Vagina (tissue), 2 donors: ENCODE results near the gene SLF2. TPM values are rescaled to one million over a fixed set of nuclear protein-coding genes. Genes with fewer than 3 reads are reported as not detected.

Source experiments
- DNase-seq, 2 donors: peaks; one replicate each; pipeline ENCODE4 v3.0.0-alpha.2; 2017; ENCODE audit errors: extremely low spot score in 2 of 2
- H3K27ac ChIP-seq: fragments of 200-600 bp; sonication (generic); one replicate; pipeline ENCODE4 v1.5.1; 2019
- H3K27me3 ChIP-seq: fragments of 200-600 bp; sonication (generic); one replicate; pipeline ENCODE4 v1.5.1; 2019
- H3K36me3 ChIP-seq, 2 donors: fragments of 200-600 bp; sonication (generic); one replicate each; pipeline ENCODE4 v1.5.1; 2017 to 2019
- H3K4me1 ChIP-seq: fragments of 200-600 bp; sonication (generic); one replicate; pipeline ENCODE4 v1.5.1; 2019
- H3K4me3 ChIP-seq, 2 donors: fragments of 200-600 bp; sonication (generic); 1 replicate in 1 of 2; 2 replicates in 1 of 2; pipeline ENCODE4 v1.5.1; 2016 to 2019
- H3K9me3 ChIP-seq: fragments of 200-600 bp; sonication (generic); one replicate; pipeline ENCODE4 v1.5.1; 2019
- CTCF ChIP-seq, 3 experiments: fragments of 450-650 bp in 2 of 3; fragments of 200-600 bp in 1 of 3; sonication (generic) in 1 of 3; IDR thresholded peaks; one replicate each; pipeline ENCODE4 v1.5.1; 2017 to 2019; ENCODE audit warnings: antibody characterized with exemption in 3 of 3, mild to moderate bottlenecking in 2 of 3, moderate library complexity in 2 of 3
- POLR2A ChIP-seq, 2 donors: fragments of 450-650 bp; IDR thresholded peaks; one replicate each; pipeline ENCODE4 v1.6.1; 2017; ENCODE audit warnings: antibody characterized with exemption in 2 of 2, mild to moderate bottlenecking in 2 of 2, moderate library complexity in 2 of 2
- POLR2AphosphoS5 ChIP-seq, 2 donors: sonication (generic); formaldehyde crosslinking; IDR thresholded peaks; one replicate each; pipeline ENCODE4 v1.9.0; 2017; ENCODE audit warnings: antibody characterized with exemption in 2 of 2, mild to moderate bottlenecking in 2 of 2, low read depth in 1 of 2; ENCODE audit not compliant: insufficient read depth in 1 of 2
- intact Hi-C: fragments of 100-400 bp; cut with DNase I; formaldehyde crosslinking; loops from one replicate; pipeline ENCODE4 v1.15.1; 2023
- total RNA-seq: library from RNA; depleted of rRNA; stranded (reverse); fragments of >200 nt; gene quantifications from one replicate; pipeline ENCODE4 v1.2.3, GENCODE V29; 2016

The SLF2 gene
- total RNA-seq, 1 donor from 2014 or later: 26.8 TPM

GRCh38 chr10:100976906-100977305 is 64.1 kb downstream of the SLF2 start:
- H3K27me3 ChIP-seq: no peaks in the 10 kb centered on the region
- no peaks in the 10 kb centered on the region for H3K4me1 ChIP-seq
- H3K36me3 ChIP-seq: no peaks in the 10 kb centered on the region
- no peak overlapping the region for H3K4me3 ChIP-seq
- DNase-seq: peak; percentile 31 to 49
- no peak overlapping the region for H3K27ac ChIP-seq
- no peak for TF ChIP-seq POLR2AphosphoS5 (IDR thresholded peaks at IDR 0.05; ENCODE audit: insufficient read depth in 1 of 2, low read depth in 1 of 2)
- H3K9me3 ChIP-seq: no peaks in the 10 kb centered on the region
- intact Hi-C loops: no loop called here

DNA sequence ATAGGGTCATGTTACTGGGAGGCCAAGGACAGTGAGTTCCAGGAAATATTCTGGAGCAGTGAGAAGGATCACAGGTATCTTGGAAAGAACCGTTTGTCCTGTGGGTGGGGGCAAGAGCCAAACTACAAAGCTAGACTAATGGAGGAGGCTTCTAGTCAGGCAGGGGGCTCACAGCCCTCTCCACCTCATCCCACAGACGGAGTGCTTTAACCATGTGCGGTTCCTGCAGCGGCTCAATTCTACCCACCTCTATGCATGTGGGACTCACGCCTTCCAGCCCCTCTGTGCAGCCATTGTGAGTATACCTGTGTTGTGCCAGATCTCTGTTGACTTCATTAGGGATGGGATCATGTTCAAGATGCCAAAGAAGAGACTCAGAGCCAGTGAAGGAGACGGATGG is 64.7 kb downstream of the SLF2 start:
- no peaks in the 10 kb centered on the region for H3K4me1 ChIP-seq
- no peak for TF ChIP-seq POLR2A (IDR thresholded peaks at IDR 0.05)
- no peak for TF ChIP-seq CTCF (IDR thresholded peaks at IDR 0.05)
- no peak for TF ChIP-seq POLR2AphosphoS5 (IDR thresholded peaks at IDR 0.05; ENCODE audit: insufficient read depth in 1 of 2, low read depth in 1 of 2)
- H3K36me3 ChIP-seq: no peaks in the 10 kb centered on the region
- no peaks in the 10 kb centered on the region for H3K9me3 ChIP-seq
- H3K4me3 ChIP-seq: no peak overlapping the region
- peak; percentile 25 to 49 for DNase-seq
- no peak overlapping the region for H3K27ac ChIP-seq
- H3K27me3 ChIP-seq: no peaks in the 10 kb centered on the region
- intact Hi-C loops: no loop called here

- Histone ChIP-seq H3K36me3 (peaks cover 0 to under 1% of the 10 kb centered on the region in 2 donors), H3K27me3 (no peaks in the 10 kb centered on the region), H3K4me3 (no peak overlapping the region), H3K9me3 (no peaks in the 10 kb centered on the region), H3K4me1 (no peaks in the 10 kb centered on the region), H3K27ac (no peak overlapping the region)
- intact Hi-C loops: no loop called here
- TF ChIP-seq CTCF (IDR thresholded peaks at IDR 0.05) (no peak), POLR2AphosphoS5 (IDR thresholded peaks at IDR 0.05; ENCODE audit: insufficient read depth in 1 of 2, low read depth in 1 of 2) (no peak), POLR2A (IDR thresholded peaks at IDR 0.05) (no peak)
- peak; percentile 18 to 82 for DNase-seq
Observed at GRCh38 chr10:100978121-100978900, 65.5 kb downstream of the SLF2 start.

- no peaks in the 10 kb centered on the region for H3K4me1 ChIP-seq
- no peak overlapping the region for H3K4me3 ChIP-seq
- intact Hi-C loops: no loop called here
- peak in 1 of 2 donors; percentile 62 for DNase-seq
- H3K27me3 ChIP-seq: no peaks in the 10 kb centered on the region
- no peak for TF ChIP-seq CTCF (IDR thresholded peaks at IDR 0.05)
- TF ChIP-seq POLR2A (IDR thresholded peaks at IDR 0.05): no peak
- no peak for TF ChIP-seq POLR2AphosphoS5 (IDR thresholded peaks at IDR 0.05; ENCODE audit: insufficient read depth in 1 of 2, low read depth in 1 of 2)
- no peak overlapping the region for H3K27ac ChIP-seq
- no peaks in the 10 kb centered on the region for H3K9me3 ChIP-seq
- H3K36me3 ChIP-seq: peaks cover 0 to 6% of the 10 kb centered on the region in 2 donors
Observed at GRCh38 chr10:100978901-100979195, 66.1 kb downstream of the SLF2 start.

- Histone ChIP-seq H3K9me3 (no peaks in the 10 kb centered on the region), H3K4me3 (no peak overlapping the region), H3K27ac (no peak overlapping the region), H3K27me3 (no peaks in the 10 kb centered on the region), H3K4me1 (no peaks in the 10 kb centered on the region), H3K36me3 (peaks cover 0 to 6% of the 10 kb centered on the region in 2 donors)
- peak; percentile 60 to 82 for DNase-seq
- intact Hi-C loops: no loop called here
- TF ChIP-seq POLR2A (IDR thresholded peaks at IDR 0.05) (no peak), CTCF (IDR thresholded peaks at IDR 0.05) (no peak), POLR2AphosphoS5 (IDR thresholded peaks at IDR 0.05; ENCODE audit: insufficient read depth in 1 of 2, low read depth in 1 of 2) (no peak)
Observed at GRCh38 chr10:100979791-100980272, 67.1 kb downstream of the SLF2 start.
